HG03060 (cell line): ENCODE measurements around the gene PAPOLA.
"Not testable (repeated sequence)": the region's sequence is repeated elsewhere in the genome, so short reads cannot be mapped to it uniquely, and the experiment has no call there.

Source experiments
- ATAC-seq: cut with Tn5 transposase; IDR thresholded peaks from one replicate; pipeline ENCODE4 v1.9.1; 2021; ENCODE audit warnings: low read depth, moderate number of reproducible peaks; ENCODE audit not compliant: unreplicated experiment

The PAPOLA gene

GRCh38 chr14:96501217-96501739, 904 bp upstream of the PAPOLA start:
- ATAC-seq: no peak

GRCh38 chr14:96502621-96503305, 581 bp downstream of the PAPOLA start:
- no peak for ATAC-seq

DNA sequence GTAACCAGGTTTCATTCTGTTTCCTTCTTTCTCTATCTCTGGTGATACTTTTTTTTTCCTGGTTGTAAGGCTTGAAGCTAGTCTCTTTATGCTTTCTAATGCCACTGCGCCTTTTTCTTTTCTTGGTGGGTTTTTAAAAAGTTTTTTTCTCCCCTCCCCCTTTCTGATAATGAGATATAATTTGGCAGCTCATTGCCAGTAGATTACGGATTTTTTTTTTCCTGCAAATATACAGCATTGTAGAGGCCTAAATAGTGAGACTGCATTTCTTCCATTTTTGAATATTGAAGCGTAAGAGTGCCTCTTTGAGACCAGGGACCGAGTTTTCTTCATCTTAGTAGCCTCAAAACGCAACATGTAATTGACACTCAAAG, 1.1 kb downstream of the PAPOLA start:
- no peak for ATAC-seq

DNA sequence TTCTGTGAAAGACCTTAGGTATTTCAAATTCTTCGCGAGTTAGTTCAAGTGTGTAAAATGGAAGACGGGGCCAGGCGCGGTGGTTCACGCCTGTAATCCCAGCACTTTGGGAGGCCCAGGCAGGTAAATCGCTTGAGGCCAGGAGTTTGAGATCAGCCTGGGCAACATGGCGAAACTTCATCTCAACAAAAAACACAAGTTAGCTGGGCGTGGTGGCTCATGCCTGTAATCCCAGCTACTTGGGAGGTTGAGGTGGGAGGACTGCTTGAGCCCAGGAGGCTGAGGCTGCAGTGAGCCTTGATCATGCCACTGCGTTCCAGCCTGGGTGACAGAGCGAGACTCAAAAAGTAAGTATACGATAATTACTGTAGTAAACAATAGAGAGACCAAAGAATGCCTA, 2.2 kb downstream of the PAPOLA start:
- ATAC-seq: not testable (repeated sequence)

DNA sequence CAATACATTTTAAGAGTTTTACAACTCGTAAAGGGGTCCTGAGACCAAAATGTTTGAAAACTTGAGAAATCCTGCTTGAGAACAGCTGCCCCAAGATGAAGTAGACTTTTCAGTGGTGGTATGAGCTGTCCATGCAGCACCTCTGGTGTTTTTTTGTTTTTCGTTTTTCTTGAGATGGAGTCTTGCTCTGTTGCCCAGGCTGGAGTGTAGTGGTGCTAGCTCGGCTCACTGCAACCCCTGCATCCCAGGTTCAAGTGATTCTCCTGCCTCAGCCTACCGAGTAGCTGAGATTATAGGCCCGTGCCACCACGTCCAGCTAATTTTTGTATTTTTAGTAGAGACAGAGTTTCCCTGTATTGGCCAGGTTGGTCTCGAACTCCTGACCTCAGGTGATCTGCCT, 5.5 kb downstream of the PAPOLA start:
- ATAC-seq: no peak

GRCh38 chr14:96508900-96509299, 6.7 kb downstream of the PAPOLA start:
- ATAC-seq: no peak

- ATAC-seq: no peak
Measured at GRCh38 chr14:96509457-96510090, 7.4 kb downstream of the PAPOLA start.

GRCh38 chr14:96511146-96511545, 9.0 kb downstream of the PAPOLA start:
- ATAC-seq: no peak

- ATAC-seq: no peak
Measured at GRCh38 chr14:96511667-96512066, 9.5 kb downstream of the PAPOLA start.

DNA sequence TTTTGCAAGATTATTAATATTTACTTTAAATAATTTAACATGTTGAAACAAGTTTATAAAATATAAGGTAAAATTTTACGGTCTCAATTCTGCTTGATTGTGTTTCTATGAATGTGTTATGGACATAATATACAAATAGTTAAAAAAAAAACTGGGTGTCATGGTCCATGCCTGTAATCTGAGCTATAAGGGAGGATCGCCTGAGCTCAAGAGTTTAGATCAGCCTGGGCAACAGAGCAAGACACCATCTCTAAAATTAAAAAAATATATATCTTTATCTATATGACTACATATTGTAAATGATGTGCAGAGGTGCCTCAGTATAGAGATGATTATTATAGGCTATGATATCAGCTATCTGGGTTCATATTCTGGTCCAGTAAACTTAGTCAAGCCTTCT, 9.9 kb downstream of the PAPOLA start:
- no peak for ATAC-seq

DNA sequence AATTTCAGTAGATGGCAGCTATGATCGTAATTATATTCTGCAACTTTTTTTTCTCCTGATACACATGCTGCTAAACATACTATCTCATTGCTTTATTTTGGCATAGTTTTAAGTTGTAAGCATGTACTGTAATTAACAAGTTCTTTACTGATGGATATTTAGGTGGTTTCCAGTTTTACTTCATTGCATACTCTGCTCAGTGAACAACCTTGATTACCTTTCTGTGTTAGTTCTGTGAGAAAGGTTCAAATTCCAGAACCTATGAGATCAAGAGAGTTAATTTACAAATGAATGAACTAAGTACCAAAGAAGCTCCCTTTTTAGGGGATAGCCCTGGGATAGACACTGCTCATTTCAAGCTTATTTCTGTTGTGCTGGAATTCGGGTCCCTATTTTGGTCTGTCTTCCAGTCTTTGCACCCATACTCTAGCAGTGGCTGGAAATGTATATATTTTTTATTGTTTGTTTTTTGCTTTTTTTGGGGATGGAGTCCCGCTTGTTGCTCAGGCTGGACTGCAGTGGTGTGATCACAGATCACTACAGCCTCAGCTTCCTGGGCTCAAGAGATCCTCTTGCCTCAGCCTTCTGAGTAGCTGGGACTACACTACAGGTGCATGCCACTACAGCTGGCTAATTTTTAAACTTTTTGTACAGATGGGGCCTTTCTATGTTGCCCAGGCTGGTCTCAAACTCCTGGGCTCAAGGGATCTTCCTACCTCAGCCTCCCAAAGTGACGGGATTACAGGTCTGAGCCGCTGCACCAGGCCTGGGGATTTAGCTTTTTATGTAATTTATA, 10.6 kb downstream of the PAPOLA start:
- no peak for ATAC-seq

GRCh38 chr14:96514694-96515093, 12.5 kb downstream of the PAPOLA start:
- no peak for ATAC-seq

DNA sequence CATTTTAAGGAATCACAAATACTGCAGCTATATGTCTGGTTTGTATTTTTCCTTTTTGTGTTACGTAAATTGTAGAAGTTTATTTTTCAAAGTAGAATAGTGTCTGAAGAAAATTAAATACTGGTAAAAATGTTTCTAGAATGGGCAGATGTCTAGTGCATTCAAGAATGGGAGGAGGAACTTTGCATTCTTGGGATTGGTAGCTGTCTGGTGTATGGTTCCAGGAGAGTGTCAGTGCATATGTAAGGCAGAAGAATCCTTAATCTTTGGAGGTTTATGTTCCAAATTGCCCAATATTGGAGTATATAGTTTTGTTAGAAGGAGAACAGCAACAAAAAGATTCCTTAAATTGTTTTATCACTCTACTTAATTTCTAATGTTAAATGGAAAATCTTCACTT, 13.5 kb downstream of the PAPOLA start:
- no peak for ATAC-seq

- no peak for ATAC-seq
Measured at GRCh38 chr14:96516351-96516750, 14.2 kb downstream of the PAPOLA start.

GRCh38 chr14:96519970-96520369, 17.8 kb downstream of the PAPOLA start:
- ATAC-seq: no peak

- ATAC-seq: no peak
Measured at GRCh38 chr14:96525452-96525851, 23.3 kb downstream of the PAPOLA start.

GRCh38 chr14:96532632-96533031, 30.4 kb downstream of the PAPOLA start:
- no peak for ATAC-seq

DNA sequence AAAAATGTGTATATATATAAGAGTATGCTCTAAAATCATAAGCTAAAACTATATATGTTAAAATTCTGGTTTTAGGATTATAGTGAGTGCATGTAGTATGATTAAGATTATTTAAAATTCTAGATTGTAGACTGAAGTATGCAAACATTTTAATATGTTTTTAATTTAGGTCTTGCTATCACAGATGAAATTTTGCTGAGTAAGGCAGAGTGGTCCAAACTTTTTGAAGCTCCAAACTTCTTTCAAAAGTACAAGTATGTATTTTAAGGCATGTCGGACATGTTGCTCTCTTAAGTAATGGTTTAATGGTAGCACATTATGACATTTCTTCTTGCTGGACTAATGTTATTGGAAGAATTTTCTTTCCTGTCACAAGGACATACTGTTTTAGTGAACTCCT, 34.6 kb downstream of the PAPOLA start:
- no peak for ATAC-seq

DNA sequence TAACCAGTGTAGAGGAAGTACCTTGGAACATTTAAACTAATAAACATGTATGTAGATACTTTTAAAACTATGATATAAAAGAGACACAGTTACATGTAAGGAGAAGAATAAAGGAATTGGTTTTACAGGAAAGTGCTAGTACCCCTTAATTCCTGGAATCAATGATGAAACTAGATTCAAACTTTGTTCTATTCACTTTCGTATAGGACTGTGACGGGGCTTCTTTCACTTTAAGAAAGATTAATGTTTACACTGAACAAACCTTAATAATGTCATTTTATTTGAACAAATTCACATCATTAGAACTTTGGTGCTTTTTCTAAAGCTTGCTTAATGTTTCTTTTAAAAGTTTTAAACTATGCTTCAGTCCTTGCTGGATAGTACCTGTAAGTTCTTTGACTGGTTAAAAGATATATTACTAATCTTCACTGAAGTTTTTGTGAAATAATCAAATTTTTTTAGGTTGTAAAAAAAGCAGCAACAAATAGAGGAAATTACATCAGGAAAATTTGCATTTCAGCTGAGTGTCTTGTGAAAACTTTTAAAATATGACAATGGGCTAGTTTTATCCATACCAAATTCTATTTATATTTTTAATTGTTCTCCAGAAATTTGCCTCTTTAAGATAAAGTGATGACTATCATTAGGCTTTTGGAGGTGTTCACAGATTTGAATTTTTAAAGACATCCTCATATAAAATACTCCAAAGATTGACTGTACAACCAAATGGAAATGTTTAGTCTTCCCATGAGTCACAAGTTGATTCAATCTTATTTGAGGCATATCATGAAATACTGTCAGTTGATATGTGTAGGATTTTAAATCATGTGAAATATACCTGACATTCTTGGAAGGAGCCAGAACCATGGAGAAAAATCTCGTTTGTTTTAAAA, 36.2 kb downstream of the PAPOLA start:
- no peak for ATAC-seq

- no peak for ATAC-seq
Measured at GRCh38 chr14:96538990-96539317, 36.8 kb downstream of the PAPOLA start.
